MM.1S (cell line): ENCODE measurements around the gene PPBP.

Experiments
- CTCF ChIP-seq: fragments of 300-600 bp; sonication (generic); IDR thresholded peaks from 2 replicates; pipeline ENCODE4 v1.5.1; 2016; ENCODE audit warnings: antibody characterized with exemption, low read length, mixed read lengths
- EZH2 ChIP-seq: fragments of 300-600 bp; sonication (generic); optimal IDR thresholded peaks from 2 replicates; pipeline ENCODE3; 2017; ENCODE audit warnings: low read depth, mild to moderate bottlenecking, antibody characterized with exemption, low read length, mixed read lengths
- EZH2phosphoT487 ChIP-seq: fragments of 300-600 bp; sonication (generic); IDR thresholded peaks from 2 replicates; pipeline ENCODE4 v1.6.1; 2018; ENCODE audit warnings: antibody characterized with exemption, low read length

- TF ChIP-seq CTCF (no peak), EZH2phosphoT487 (no peak), EZH2 (no peak)
These were observed 3.1 kb downstream of the PPBP start for GRCh38 chr4:73984736-73985527.
